ENCODE results near the gene CDKN2A. TPM values are rescaled to one million over a fixed set of nuclear protein-coding genes. Genes with fewer than 3 reads are reported as not detected.
"Not testable (repeated sequence)": the region's sequence is repeated elsewhere in the genome, so short reads cannot be mapped to it uniquely, and the experiment has no call there.

CDKN2A gene
- polyA plus RNA-seq, 1 donor: 0.15 TPM

- Histone ChIP-seq H3K4me3 (ENCODE audit: low read length) (no peak overlapping the region), H3K9me3 (ENCODE audit: control insufficient read depth, low read depth, low read length) (peaks cover 3% of the 10 kb centered on the region), H3K27me3 (ENCODE audit: control insufficient read depth, insufficient read depth, low read length) (peaks cover 89% of the 10 kb centered on the region), H3K36me3 (ENCODE audit: control insufficient read depth, insufficient read depth, low read length) (no peaks in the 10 kb centered on the region), H3K4me1 (ENCODE audit: control insufficient read depth, insufficient read depth, low read length) (peaks cover 6% of the 10 kb centered on the region), H3K27ac (ENCODE audit: low read length) (no peak overlapping the region)
- DNase-seq: no peak
- no CpG with 5 or more reads among the region's 10 CpGs for WGBS (ENCODE audit: insufficient coverage, low lambda C conversion rate)
These were observed 26.5 kb downstream of the CDKN2A start for GRCh38 chr9:21967702-21968101.

DNA sequence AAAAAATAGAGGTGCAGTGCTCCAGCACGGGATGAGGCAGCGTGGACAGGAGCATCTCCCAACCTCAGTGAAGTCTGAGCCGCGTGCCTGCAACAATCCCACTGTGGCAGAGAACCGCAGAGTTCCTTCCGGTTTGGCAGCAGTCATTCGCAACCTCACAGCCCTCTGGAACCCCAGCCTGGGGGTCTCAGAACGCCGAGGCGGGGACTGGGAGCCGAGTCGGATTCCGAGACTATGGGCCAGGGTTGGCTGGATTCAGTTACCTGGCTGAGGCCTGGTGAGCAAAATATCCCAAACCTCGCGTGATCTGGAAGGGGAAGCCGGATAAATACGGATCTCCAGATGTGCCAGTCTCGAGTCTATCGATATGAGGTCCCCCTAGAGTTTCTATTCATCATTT lies 27.0 kb downstream of the CDKN2A start:
- WGBS (ENCODE audit: insufficient coverage, low lambda C conversion rate): no CpG with 5 or more reads among the region's 19 CpGs
- H3K9me3 ChIP-seq (ENCODE audit: control insufficient read depth, low read depth, low read length): peaks cover 3% of the 10 kb centered on the region
- no peaks in the 10 kb centered on the region for H3K36me3 ChIP-seq (ENCODE audit: control insufficient read depth, insufficient read depth, low read length)
- DNase-seq: no peak
- no peak overlapping the region for H3K27ac ChIP-seq (ENCODE audit: low read length)
- H3K4me1 ChIP-seq (ENCODE audit: control insufficient read depth, insufficient read depth, low read length): peaks cover 6% of the 10 kb centered on the region
- peaks cover 86% of the 10 kb centered on the region for H3K27me3 ChIP-seq (ENCODE audit: control insufficient read depth, insufficient read depth, low read length)
- no peak overlapping the region for H3K4me3 ChIP-seq (ENCODE audit: low read length)

GRCh38 chr9:21966140-21966851 lies 27.9 kb downstream of the CDKN2A start:
- H3K4me3 ChIP-seq (ENCODE audit: low read length): no peak overlapping the region
- peaks cover 3% of the 10 kb centered on the region for H3K9me3 ChIP-seq (ENCODE audit: control insufficient read depth, low read depth, low read length)
- no peaks in the 10 kb centered on the region for H3K36me3 ChIP-seq (ENCODE audit: control insufficient read depth, insufficient read depth, low read length)
- 20% methylated on average over 4 of the region's 15 CpGs for WGBS (ENCODE audit: insufficient coverage, low lambda C conversion rate)
- no peak overlapping the region for H3K27ac ChIP-seq (ENCODE audit: low read length)
- H3K4me1 ChIP-seq (ENCODE audit: control insufficient read depth, insufficient read depth, low read length): peaks cover 6% of the 10 kb centered on the region
- H3K27me3 ChIP-seq (ENCODE audit: control insufficient read depth, insufficient read depth, low read length): peaks cover 79% of the 10 kb centered on the region
- DNase-seq: no peak

DNA sequence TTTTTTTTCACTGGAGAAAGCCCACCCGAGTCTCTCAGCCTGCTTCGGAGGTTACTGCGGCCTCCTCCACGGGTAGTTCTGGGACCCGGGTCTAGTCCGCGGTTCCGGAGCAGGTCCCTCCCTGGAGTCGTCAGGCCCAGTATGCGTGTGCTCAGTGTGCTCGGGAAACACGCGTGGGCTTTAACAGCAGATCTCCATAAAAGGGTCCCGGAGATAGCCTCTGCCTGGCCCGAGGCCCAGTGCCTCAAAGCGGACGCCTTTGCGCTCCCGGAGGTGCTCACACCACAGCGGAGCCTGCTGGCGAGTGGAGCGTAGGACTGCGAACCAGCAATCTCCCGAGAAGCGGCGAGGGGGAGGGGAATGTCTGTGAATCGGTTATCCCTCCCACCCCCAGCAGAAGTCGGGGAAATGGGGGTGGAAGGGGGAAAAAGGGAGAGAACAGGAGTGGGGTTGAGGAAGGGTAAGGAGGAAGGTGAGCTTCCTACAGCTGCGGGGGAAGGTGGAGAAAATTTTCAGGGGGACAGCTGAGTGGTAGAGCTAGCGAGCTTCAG lies 28.7 kb downstream of the CDKN2A start:
- Histone ChIP-seq H3K27ac (ENCODE audit: low read length) (no peak overlapping the region), H3K27me3 (ENCODE audit: control insufficient read depth, insufficient read depth, low read length) (peaks cover 71% of the 10 kb centered on the region), H3K4me3 (ENCODE audit: low read length) (peak overlapping the region; percentile 32), H3K9me3 (ENCODE audit: control insufficient read depth, low read depth, low read length) (peaks cover 3% of the 10 kb centered on the region), H3K4me1 (ENCODE audit: control insufficient read depth, insufficient read depth, low read length) (peaks cover 6% of the 10 kb centered on the region), H3K36me3 (ENCODE audit: control insufficient read depth, insufficient read depth, low read length) (no peaks in the 10 kb centered on the region)
- no CpG with 5 or more reads among the region's 30 CpGs for WGBS (ENCODE audit: insufficient coverage, low lambda C conversion rate)
- peak; percentile 61 to 65 for DNase-seq

GRCh38 chr9:21964925-21965385 lies 29.2 kb downstream of the CDKN2A start:
- no CpG with 5 or more reads among the region's 29 CpGs for WGBS (ENCODE audit: insufficient coverage, low lambda C conversion rate)
- no peak overlapping the region for H3K27ac ChIP-seq (ENCODE audit: low read length)
- peak; percentile 39 to 70 for DNase-seq
- no peaks in the 10 kb centered on the region for H3K36me3 ChIP-seq (ENCODE audit: control insufficient read depth, insufficient read depth, low read length)
- H3K27me3 ChIP-seq (ENCODE audit: control insufficient read depth, insufficient read depth, low read length): peaks cover 66% of the 10 kb centered on the region
- peaks cover 6% of the 10 kb centered on the region for H3K4me1 ChIP-seq (ENCODE audit: control insufficient read depth, insufficient read depth, low read length)
- H3K9me3 ChIP-seq (ENCODE audit: control insufficient read depth, low read depth, low read length): peaks cover 3% of the 10 kb centered on the region
- H3K4me3 ChIP-seq (ENCODE audit: low read length): peak overlapping the region; percentile 32

DNA sequence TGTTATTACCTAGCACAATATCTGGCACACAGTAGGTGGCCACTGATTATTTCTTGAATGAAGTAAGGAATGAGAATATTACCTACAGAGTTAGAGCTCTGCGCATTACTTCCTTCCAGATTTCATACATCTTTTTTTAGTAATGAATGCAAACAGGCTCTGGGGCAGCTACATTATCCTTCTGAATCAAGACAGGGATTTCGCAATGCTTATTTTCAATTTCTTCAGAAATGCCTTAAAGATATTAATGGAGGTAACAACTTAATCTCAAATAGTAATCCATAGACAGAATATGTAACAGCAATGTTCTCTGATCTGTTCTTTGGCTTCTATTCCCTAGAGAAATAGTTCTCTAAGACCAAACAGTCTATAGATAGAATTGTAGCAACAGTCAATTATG lies 32.6 kb downstream of the CDKN2A start:
- no peak for DNase-seq
- H3K9me3 ChIP-seq (ENCODE audit: control insufficient read depth, low read depth, low read length): no peaks in the 10 kb centered on the region
- WGBS (ENCODE audit: insufficient coverage, low lambda C conversion rate): no CpG with 5 or more reads among the region's 2 CpGs
- H3K27me3 ChIP-seq (ENCODE audit: control insufficient read depth, insufficient read depth, low read length): peaks cover 34% of the 10 kb centered on the region
- H3K36me3 ChIP-seq (ENCODE audit: control insufficient read depth, insufficient read depth, low read length): no peaks in the 10 kb centered on the region
- H3K27ac ChIP-seq (ENCODE audit: low read length): no peak overlapping the region
- peaks cover 6% of the 10 kb centered on the region for H3K4me1 ChIP-seq (ENCODE audit: control insufficient read depth, insufficient read depth, low read length)
- H3K4me3 ChIP-seq (ENCODE audit: low read length): no peak overlapping the region

DNA sequence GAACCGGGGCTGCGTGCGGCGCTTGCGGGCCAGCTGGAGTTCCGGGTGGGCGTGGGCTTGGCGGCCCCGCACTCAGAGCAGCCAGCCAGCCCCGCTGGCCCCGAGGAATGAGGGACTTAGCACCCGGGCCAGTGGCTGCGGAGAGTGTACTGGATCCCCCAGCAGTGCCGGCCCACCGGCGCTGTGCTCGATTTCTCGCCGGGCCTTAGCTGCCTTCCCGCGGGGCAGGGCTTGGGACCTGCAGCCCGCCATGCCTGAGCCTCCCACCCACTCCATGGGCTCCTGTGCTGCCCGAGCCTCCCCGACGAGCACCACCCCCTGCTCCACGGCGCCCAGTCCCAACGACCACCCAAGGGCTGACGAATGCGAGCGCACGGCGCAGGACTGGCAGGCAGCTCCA lies 34.9 kb downstream of the CDKN2A start:
- peaks cover 17% of the 10 kb centered on the region for H3K27me3 ChIP-seq (ENCODE audit: control insufficient read depth, insufficient read depth, low read length)
- H3K9me3 ChIP-seq (ENCODE audit: control insufficient read depth, low read depth, low read length): not testable (repeated sequence)
- no CpG with 5 or more reads among the region's 33 CpGs for whole genome bisulfite sequencing (ENCODE audit: insufficient coverage, low lambda C conversion rate)

GRCh38 chr9:21958833-21959232 lies 35.4 kb downstream of the CDKN2A start:
- H3K27me3 ChIP-seq (ENCODE audit: control insufficient read depth, insufficient read depth, low read length): peaks cover 13% of the 10 kb centered on the region
- H3K36me3 ChIP-seq (ENCODE audit: control insufficient read depth, insufficient read depth, low read length): no peaks in the 10 kb centered on the region
- no peaks in the 10 kb centered on the region for H3K9me3 ChIP-seq (ENCODE audit: control insufficient read depth, low read depth, low read length)
- H3K27ac ChIP-seq (ENCODE audit: low read length): no peak overlapping the region
- no CpG with 5 or more reads among the region's 2 CpGs for WGBS (ENCODE audit: insufficient coverage, low lambda C conversion rate)
- no peaks in the 10 kb centered on the region for H3K4me1 ChIP-seq (ENCODE audit: control insufficient read depth, insufficient read depth, low read length)
- H3K4me3 ChIP-seq (ENCODE audit: low read length): no peak overlapping the region
- DNase-seq: no peak

More for the DNA sequence above, 34.9 kb downstream of the CDKN2A start:
- H3K4me3 ChIP-seq (ENCODE audit: low read length); H3K36me3 ChIP-seq (ENCODE audit: control insufficient read depth, insufficient read depth, low read length); H3K27ac ChIP-seq (ENCODE audit: low read length); DNase-seq; H3K4me1 ChIP-seq (ENCODE audit: control insufficient read depth, insufficient read depth, low read length): not testable (repeated sequence)

DNA sequence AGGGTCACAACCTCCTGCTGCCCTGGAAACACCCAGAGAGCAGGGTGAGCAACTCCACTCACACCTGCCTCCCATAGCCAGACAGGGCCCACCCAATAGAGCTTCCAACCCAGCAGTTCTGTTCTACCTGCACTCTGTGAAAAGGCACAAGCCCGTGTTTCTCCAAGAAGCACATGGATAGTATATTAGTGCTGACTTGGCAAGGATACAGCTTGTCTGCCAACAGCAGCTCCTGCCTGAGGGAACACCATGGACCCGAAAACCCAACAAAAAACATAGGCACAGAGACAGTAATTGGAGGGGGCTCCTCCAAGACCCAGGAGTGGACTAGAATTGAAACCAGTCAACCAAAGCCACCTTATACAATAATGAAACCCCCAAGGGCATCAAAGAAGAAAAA lies 48.6 kb downstream of the CDKN2A start:
- Histone ChIP-seq H3K27me3 (ENCODE audit: control insufficient read depth, insufficient read depth, low read length) (peaks cover 2% of the 10 kb centered on the region), H3K27ac (ENCODE audit: low read length) (no peak overlapping the region), H3K4me1 (ENCODE audit: control insufficient read depth, insufficient read depth, low read length) (no peaks in the 10 kb centered on the region), H3K4me3 (ENCODE audit: low read length) (no peak overlapping the region), H3K36me3 (ENCODE audit: control insufficient read depth, insufficient read depth, low read length) (no peaks in the 10 kb centered on the region), H3K9me3 (ENCODE audit: control insufficient read depth, low read depth, low read length) (no peaks in the 10 kb centered on the region)
- no CpG with 5 or more reads among the region's 2 CpGs for WGBS (ENCODE audit: insufficient coverage, low lambda C conversion rate)
- DNase-seq: no peak

- no peak for DNase-seq
- Histone ChIP-seq H3K27me3 (ENCODE audit: control insufficient read depth, insufficient read depth, low read length) (peaks cover 2% of the 10 kb centered on the region), H3K27ac (ENCODE audit: low read length) (no peak overlapping the region), H3K9me3 (ENCODE audit: control insufficient read depth, low read depth, low read length) (no peaks in the 10 kb centered on the region), H3K4me3 (ENCODE audit: low read length) (no peak overlapping the region), H3K4me1 (ENCODE audit: control insufficient read depth, insufficient read depth, low read length) (no peaks in the 10 kb centered on the region), H3K36me3 (ENCODE audit: control insufficient read depth, insufficient read depth, low read length) (no peaks in the 10 kb centered on the region)
- WGBS (ENCODE audit: insufficient coverage, low lambda C conversion rate): 90% methylated on average over 2 of the region's 4 CpGs
These were observed 50.7 kb downstream of the CDKN2A start for GRCh38 chr9:21943464-21943863.

Data from large intestine (tissue), 3 donors.